GM18508 (cell line): ENCODE data around the gene EPC1.
"Not testable (repeated sequence)": the region's sequence is repeated elsewhere in the genome, so short reads cannot be mapped to it uniquely, and the experiment has no call there.

Experiments
- ATAC-seq: cut with Tn5 transposase; IDR thresholded peaks from one replicate; pipeline ENCODE4 v1.9.1; 2021; ENCODE audit warnings: moderate number of reproducible peaks; ENCODE audit not compliant: insufficient read depth, unreplicated experiment

Gene EPC1

GRCh38 chr10:32346551-32347362 is at the start of gene EPC1:
EPC1 (minus strand) TSS chr10:32347158; CDS start chr10:32346915, 243 bp downstream.
- ATAC-seq = peak; percentile 54

- no peak for ATAC-seq
Observed at GRCh38 chr10:32393911-32394310, 47.0 kb upstream of the EPC1 start.

- ATAC-seq = not testable (repeated sequence)
Observed at GRCh38 chr10:32392284-32392683, 45.3 kb upstream of the EPC1 start.

- ATAC-seq = no peak
Observed at GRCh38 chr10:32390193-32390592, 43.2 kb upstream of the EPC1 start.

- ATAC-seq = no peak
Observed at GRCh38 chr10:32388258-32389027, 41.5 kb upstream of the EPC1 start.

- no peak for ATAC-seq
Observed at GRCh38 chr10:32386623-32387260, 39.8 kb upstream of the EPC1 start.

GRCh38 chr10:32384171-32384570 is 37.2 kb upstream of the EPC1 start:
- no peak for ATAC-seq

GRCh38 chr10:32381165-32381564 is 34.2 kb upstream of the EPC1 start:
- ATAC-seq = no peak

GRCh38 chr10:32379950-32380551 is 33.1 kb upstream of the EPC1 start:
- ATAC-seq = no peak

GRCh38 chr10:32379318-32379949 is 32.5 kb upstream of the EPC1 start:
- ATAC-seq = no peak

GRCh38 chr10:32378363-32379317 is 31.7 kb upstream of the EPC1 start:
- ATAC-seq = peak; percentile 86

GRCh38 chr10:32377458-32378259 is 30.7 kb upstream of the EPC1 start:
- ATAC-seq = no peak

- ATAC-seq = no peak
Observed at GRCh38 chr10:32376771-32377170, 29.8 kb upstream of the EPC1 start.

- no peak for ATAC-seq
Observed at GRCh38 chr10:32376097-32376496, 29.1 kb upstream of the EPC1 start.

- no peak for ATAC-seq
Observed at GRCh38 chr10:32375631-32376030, 28.7 kb upstream of the EPC1 start.

- no peak for ATAC-seq
Observed at GRCh38 chr10:32374605-32375004, 27.6 kb upstream of the EPC1 start.

GRCh38 chr10:32373496-32373895 is 26.5 kb upstream of the EPC1 start:
- no peak for ATAC-seq

GRCh38 chr10:32373031-32373430 is 26.1 kb upstream of the EPC1 start:
- ATAC-seq = no peak
